CD4-positive, alpha-beta T cell (primary cell): ENCODE measurements around the gene SMOC2. TPM values are rescaled to one million over a fixed set of nuclear protein-coding genes. Genes with fewer than 3 reads are reported as not detected.

Experiments used
- ATAC-seq: fragments of 200-7000 bp; cut with Tn5 transposase; one replicate; pipeline ENCODE4 v1.10.0; 2022; ENCODE audit warnings: mild to moderate bottlenecking; ENCODE audit not compliant: poor library complexity
- CTCF ChIA-PET: fragments of 350-600 bp; sonication (Branson Sonifier 250); formaldehyde crosslinking; loops from one replicate; lab custom pipeline; 2021; ENCODE audit warnings: antibody characterized with exemption, inconsistent platforms; lab: Charles Lee
- POLR2A ChIA-PET: fragments of 350-600 bp; sonication (Branson Sonifier 250); formaldehyde crosslinking; loops from one replicate; lab custom pipeline; 2021; ENCODE audit warnings: antibody characterized with exemption, inconsistent platforms; lab: Charles Lee
- DNase-seq, 14 experiments: peaks; one replicate each; pipeline ENCODE4 v3.0.0-alpha.2; 2013 to 2020; ENCODE audit warnings: mixed read lengths in 2 of 14
- H3K27ac ChIP-seq, 2 donors: one replicate each; pipeline versions ENCODE4 v1.5.1 to v1.7.0; 2013; ENCODE audit warnings: low read length in 2 of 2, low read depth in 1 of 2, mild to moderate bottlenecking in 1 of 2
- H3K27me3 ChIP-seq, 2 experiments: 1 replicate in 1 of 2; 2 replicates in 1 of 2; pipeline versions ENCODE4 v1.6.1 to v1.7.0; 2013; ENCODE audit warnings: low read length in 2 of 2, control low read depth in 1 of 2, mild to moderate bottlenecking in 1 of 2, moderate library complexity in 1 of 2; ENCODE audit not compliant: insufficient read depth in 2 of 2, control insufficient read depth in 1 of 2
- H3K36me3 ChIP-seq: one replicate; pipeline ENCODE4 v1.6.1; 2013; ENCODE audit warnings: low read length, control low read depth; ENCODE audit not compliant: insufficient read depth
- H3K4me1 ChIP-seq: one replicate; pipeline ENCODE4 v1.6.1; 2013; ENCODE audit warnings: low read length, control low read depth; ENCODE audit not compliant: insufficient read depth
- H3K4me3 ChIP-seq: one replicate; pipeline ENCODE4 v1.5.1; 2013; ENCODE audit warnings: mild to moderate bottlenecking, low read length, moderate library complexity
- H3K9me3 ChIP-seq, 2 experiments: 1 replicate in 1 of 2; 2 replicates in 1 of 2; pipeline versions ENCODE4 v1.6.1 to v1.7.0; 2013; ENCODE audit warnings: low read length in 2 of 2, mild to moderate bottlenecking in 2 of 2, control low read depth in 1 of 2, moderate library complexity in 1 of 2; ENCODE audit not compliant: control insufficient read depth in 1 of 2, insufficient read depth in 1 of 2
- H3K27ac Mint-ChIP-seq: one replicate; pipeline ENCODE4 v1.8.0; 2020; ENCODE audit warnings: mixed read lengths
- H3K27me3 Mint-ChIP-seq: one replicate; pipeline ENCODE4 v1.8.0; 2021; ENCODE audit warnings: mixed read lengths
- H3K36me3 Mint-ChIP-seq: one replicate; pipeline ENCODE4 v1.8.0; 2021; ENCODE audit warnings: low read depth, mixed read lengths
- H3K4me1 Mint-ChIP-seq: one replicate; pipeline ENCODE4 v1.8.0; 2021; ENCODE audit warnings: low read depth, mixed read lengths
- H3K4me3 Mint-ChIP-seq: one replicate; pipeline ENCODE4 v1.8.0; 2020; ENCODE audit warnings: mild to moderate bottlenecking, mixed read lengths
- H3K9me3 Mint-ChIP-seq: one replicate; pipeline ENCODE4 v1.8.0; 2020; ENCODE audit warnings: mixed read lengths
- intact Hi-C, 2 experiments: fragments of 100-400 bp; cut with DNase I in 1 of 2; cut with micrococcal nuclease in 1 of 2; formaldehyde crosslinking; loops; one replicate each; pipeline versions ENCODE4 v1.15.1 to v1.9.0; 2023 to 2025; cut with DNase I, micrococcal nuclease
- total RNA-seq, 174 experiments: library from RNA in 2 of 174; stranded (reverse) in 2 of 174; gene quantifications; one replicate each; pipeline ENCODE4 v1.2.3 and lab custom pipeline; 2021 to 2026
- TF ChIP-seq, protein P1 (sequence below): fragments of 200-600 bp; IDR thresholded peaks from one replicate; pipeline ENCODE4 v1.8.0; 2022; ENCODE audit warnings: antibody characterized with exemption, mild to moderate bottlenecking

Gene SMOC2
- total RNA-seq, 2 experiments from 2014 or later: not detected

DNA sequence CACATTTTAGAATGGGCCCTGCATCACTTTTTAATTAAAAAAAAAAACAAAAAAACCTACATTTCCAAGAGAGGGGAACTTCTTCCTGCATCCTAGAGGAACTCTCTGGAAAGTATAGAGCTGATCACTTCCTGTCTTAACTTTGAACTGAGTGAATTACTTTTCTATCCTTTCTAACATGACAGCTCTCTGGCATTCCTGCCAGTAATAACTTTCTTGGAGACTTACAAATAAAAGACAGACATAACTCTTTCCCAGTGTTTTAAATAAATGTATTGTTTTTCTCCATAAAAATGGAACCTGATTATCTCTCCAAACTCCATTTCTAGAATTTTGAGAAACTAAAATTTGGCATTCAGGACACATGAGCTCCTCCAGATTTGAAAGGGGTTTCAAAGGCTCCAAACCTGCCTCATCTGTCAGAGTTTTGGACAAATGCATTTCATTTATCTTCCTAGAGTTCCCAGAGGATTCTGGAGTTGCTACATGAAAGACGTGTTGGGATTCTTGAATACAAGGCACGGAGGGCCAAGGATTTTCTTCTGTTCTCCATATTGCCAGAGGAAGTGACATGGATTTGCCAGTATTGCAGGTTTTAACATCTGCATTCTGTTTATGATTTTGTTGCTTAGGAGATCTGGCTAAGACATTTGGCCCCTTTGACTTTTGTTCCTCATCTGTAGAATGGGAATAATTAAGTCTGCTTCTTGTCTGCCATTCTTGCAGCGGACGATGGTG is 2.0 kb upstream of the SMOC2 start:
- no peaks in the 10 kb centered on the region for H3K9me3 Mint-ChIP-seq
- ATAC-seq: no peak

DNA sequence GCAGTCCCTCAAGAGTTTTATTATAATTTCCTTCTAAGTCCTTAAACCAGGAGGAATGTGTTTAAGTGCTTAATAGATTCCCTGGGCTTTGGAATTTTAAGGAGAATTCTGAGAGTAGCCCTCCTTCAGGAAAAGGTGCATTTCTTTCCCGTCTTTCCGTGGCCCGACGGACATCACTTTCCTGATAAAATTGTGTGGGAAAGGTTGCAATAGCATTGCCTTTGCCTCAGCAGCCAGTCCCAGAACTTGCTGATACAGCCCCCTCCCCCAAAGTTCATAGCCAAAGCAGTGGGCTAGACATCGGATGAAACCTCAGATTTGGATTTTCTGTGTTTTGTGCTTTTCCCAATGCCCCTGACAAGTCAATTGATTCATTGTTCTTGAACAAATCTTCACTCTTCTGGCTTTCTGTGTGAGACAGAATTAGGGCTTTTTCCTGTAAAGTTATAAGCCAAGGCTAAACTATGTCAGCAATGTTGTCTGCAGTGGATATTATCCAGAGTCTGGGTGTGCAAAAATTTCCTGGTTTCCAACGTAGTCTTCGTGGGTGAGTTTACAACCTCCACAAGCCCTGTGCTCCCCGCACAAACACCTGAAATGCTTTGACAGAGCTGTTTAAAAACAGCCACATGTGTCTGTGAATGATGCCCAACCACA is 1.1 kb upstream of the SMOC2 start:
- Histone ChIP-seq H3K27me3 (peaks cover 22 to 55% of the 10 kb centered on the region in 2 experiments), H3K4me1 (no peaks in the 10 kb centered on the region), H3K36me3 (no peaks in the 10 kb centered on the region), H3K27ac (no peak overlapping the region), H3K4me3 (no peak overlapping the region), H3K9me3 (peaks cover 0 to 9% of the 10 kb centered on the region in 2 experiments)
- Mint-ChIP-seq H3K27me3 (peaks cover 63% of the 10 kb centered on the region), H3K36me3 (no peaks in the 10 kb centered on the region), H3K4me1 (no peaks in the 10 kb centered on the region), H3K27ac (no peak overlapping the region), H3K4me3 (no peak overlapping the region), H3K9me3 (no peaks in the 10 kb centered on the region)
- ChIA-PET CTCF (no interaction called here), POLR2A (no interaction called here)
- TF ChIP-seq, protein P1, sequence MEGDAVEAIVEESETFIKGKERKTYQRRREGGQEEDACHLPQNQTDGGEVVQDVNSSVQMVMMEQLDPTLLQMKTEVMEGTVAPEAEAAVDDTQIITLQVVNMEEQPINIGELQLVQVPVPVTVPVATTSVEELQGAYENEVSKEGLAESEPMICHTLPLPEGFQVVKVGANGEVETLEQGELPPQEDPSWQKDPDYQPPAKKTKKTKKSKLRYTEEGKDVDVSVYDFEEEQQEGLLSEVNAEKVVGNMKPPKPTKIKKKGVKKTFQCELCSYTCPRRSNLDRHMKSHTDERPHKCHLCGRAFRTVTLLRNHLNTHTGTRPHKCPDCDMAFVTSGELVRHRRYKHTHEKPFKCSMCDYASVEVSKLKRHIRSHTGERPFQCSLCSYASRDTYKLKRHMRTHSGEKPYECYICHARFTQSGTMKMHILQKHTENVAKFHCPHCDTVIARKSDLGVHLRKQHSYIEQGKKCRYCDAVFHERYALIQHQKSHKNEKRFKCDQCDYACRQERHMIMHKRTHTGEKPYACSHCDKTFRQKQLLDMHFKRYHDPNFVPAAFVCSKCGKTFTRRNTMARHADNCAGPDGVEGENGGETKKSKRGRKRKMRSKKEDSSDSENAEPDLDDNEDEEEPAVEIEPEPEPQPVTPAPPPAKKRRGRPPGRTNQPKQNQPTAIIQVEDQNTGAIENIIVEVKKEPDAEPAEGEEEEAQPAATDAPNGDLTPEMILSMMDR: no peak
- ATAC-seq (no peak), DNase-seq (no peak)
- intact Hi-C loops: no loop called here

More for the DNA sequence above, 2.0 kb upstream of the SMOC2 start:
- TF ChIP-seq, protein P1: no peak
- no peak overlapping the region for H3K27ac Mint-ChIP-seq
- DNase-seq: no peak
- ChIA-PET POLR2A (no interaction called here), CTCF (no interaction called here)
- no peak overlapping the region for H3K4me3 Mint-ChIP-seq
- H3K27me3 Mint-ChIP-seq: peaks cover 63% of the 10 kb centered on the region
- H3K4me1 ChIP-seq: no peaks in the 10 kb centered on the region
- H3K27ac ChIP-seq: no peak overlapping the region
- peaks cover 25 to 52% of the 10 kb centered on the region in 2 experiments for H3K27me3 ChIP-seq
- intact Hi-C loops: no loop called here
- H3K36me3 Mint-ChIP-seq: no peaks in the 10 kb centered on the region
- no peaks in the 10 kb centered on the region for H3K36me3 ChIP-seq
- peaks cover 0 to 9% of the 10 kb centered on the region in 2 experiments for H3K9me3 ChIP-seq
- no peaks in the 10 kb centered on the region for H3K4me1 Mint-ChIP-seq
- H3K4me3 ChIP-seq: no peak overlapping the region

DNA sequence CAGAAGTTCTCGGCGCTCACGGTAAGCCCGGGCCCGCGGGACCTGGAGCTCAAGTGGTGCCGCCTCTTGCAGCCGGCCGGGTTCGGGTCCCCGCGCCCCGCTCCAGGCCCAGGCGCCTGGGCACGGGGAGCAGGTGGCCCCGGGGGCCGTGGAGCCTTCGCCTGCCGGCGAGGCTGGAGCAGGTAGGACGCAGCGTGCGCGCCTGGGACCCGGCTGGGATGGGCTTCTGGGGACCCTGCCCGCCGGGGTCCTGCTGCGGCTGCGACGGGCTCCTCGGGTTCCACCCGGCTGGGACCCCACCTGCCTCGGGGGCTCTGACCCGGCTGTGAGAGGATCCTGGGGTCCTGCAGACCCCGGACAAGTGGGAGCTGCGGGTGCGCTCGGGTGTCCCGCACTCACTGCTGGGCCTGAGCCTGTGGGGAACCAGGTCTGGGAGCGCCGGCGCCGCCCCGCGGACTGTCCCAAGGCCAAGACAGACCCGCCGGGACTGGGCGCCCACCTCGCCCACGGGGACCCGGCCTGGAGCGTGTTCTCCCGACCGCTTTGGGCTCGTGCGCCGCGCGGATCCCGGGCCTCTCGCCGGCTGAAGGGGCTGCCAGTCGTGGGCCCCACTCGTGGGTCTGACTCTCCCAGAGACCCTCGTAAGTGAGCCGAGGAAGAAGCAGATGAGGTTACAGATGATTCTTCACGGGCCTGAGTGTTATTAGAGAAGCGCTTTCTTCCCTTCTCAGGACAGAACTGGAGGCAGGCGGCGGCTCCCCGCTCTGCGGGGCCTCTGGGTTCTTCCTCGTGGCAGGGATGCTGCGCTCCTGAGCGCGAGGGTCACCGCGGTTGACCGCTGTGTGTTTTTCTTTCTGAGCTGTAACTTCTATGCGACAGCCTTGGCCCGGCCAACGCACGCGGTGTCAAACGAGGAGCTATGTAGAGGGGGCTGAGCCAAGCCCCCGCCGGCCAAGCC is 729 bp downstream of the SMOC2 start:
- Histone ChIP-seq H3K36me3 (no peaks in the 10 kb centered on the region), H3K4me3 (no peak overlapping the region), H3K27ac (no peak overlapping the region), H3K27me3 (peaks cover 19 to 55% of the 10 kb centered on the region in 2 experiments), H3K9me3 (peaks cover 0 to 9% of the 10 kb centered on the region in 2 experiments), H3K4me1 (no peaks in the 10 kb centered on the region)
- Mint-ChIP-seq H3K4me1 (no peaks in the 10 kb centered on the region), H3K4me3 (no peak overlapping the region), H3K9me3 (no peaks in the 10 kb centered on the region), H3K27me3 (peaks cover 68% of the 10 kb centered on the region), H3K27ac (no peak overlapping the region), H3K36me3 (no peaks in the 10 kb centered on the region)
- TF ChIP-seq, protein P1: no peak
- ChIA-PET POLR2A (no interaction called here), CTCF (no interaction called here)
- ATAC-seq (no peak), DNase-seq (no peak)
- intact Hi-C loops: no loop called here
